Upper lobe of left lung (tissue), 6 donors: ENCODE measurements around the gene PTPN21. TPM values are rescaled to one million over a fixed set of nuclear protein-coding genes. Genes with fewer than 3 reads are reported as not detected.

Experiments used
- ATAC-seq, 2 donors: fragments of 200-7000 bp; cut with Tn5 transposase; one replicate each; pipeline ENCODE4 v1.9.1; 2022; ENCODE audit warnings: mild to moderate bottlenecking in 2 of 2, moderate library complexity in 2 of 2; ENCODE audit not compliant: low FRiP score in 2 of 2
- DNase-seq, 2 donors: peaks; one replicate each; pipeline ENCODE4 v3.0.0-alpha.2; 2019 to 2020
- H3K27ac ChIP-seq, 4 donors: fragments of 200-600 bp; sonication (generic); one replicate each; pipeline ENCODE4 v1.5.1; 2016 to 2019
- H3K27me3 ChIP-seq, 4 donors: fragments of 200-600 bp; sonication (generic); one replicate each; pipeline ENCODE4 v1.5.1; 2017 to 2019
- H3K36me3 ChIP-seq, 4 donors: fragments of 200-600 bp; sonication (generic); one replicate each; pipeline ENCODE4 v1.5.1; 2016 to 2019
- H3K4me1 ChIP-seq, 4 donors: fragments of 200-600 bp; sonication (generic); one replicate each; pipeline ENCODE4 v1.5.1; 2018 to 2019
- H3K4me3 ChIP-seq, 4 donors: fragments of 200-600 bp; sonication (generic); one replicate each; pipeline ENCODE4 v1.5.1; 2017 to 2019; ENCODE audit warnings: mild to moderate bottlenecking in 2 of 4, moderate library complexity in 1 of 4
- H3K9me3 ChIP-seq, 4 donors: fragments of 200-600 bp; sonication (generic); one replicate each; pipeline ENCODE4 v1.5.1; 2018 to 2019
- CTCF ChIP-seq, 6 experiments: fragments of 450-650 bp in 4 of 6; fragments of 200-600 bp in 2 of 6; sonication (generic) in 2 of 6; IDR thresholded peaks; one replicate each; pipeline ENCODE4 v1.5.1; 2016 to 2019; ENCODE audit warnings: antibody characterized with exemption in 6 of 6
- EP300 ChIP-seq, 4 donors: sonication (generic); formaldehyde crosslinking; IDR thresholded peaks; one replicate each; pipeline ENCODE4 v1.5.1; 2017; ENCODE audit warnings: antibody characterized with exemption in 4 of 4, control low read depth in 2 of 4
- POLR2A ChIP-seq, 4 donors: fragments of 450-650 bp; IDR thresholded peaks; one replicate each; pipeline ENCODE4 v1.5.1; 2016 to 2017; ENCODE audit warnings: antibody characterized with exemption in 4 of 4, mild to moderate bottlenecking in 2 of 4
- POLR2AphosphoS5 ChIP-seq, 2 donors: sonication (generic); formaldehyde crosslinking; IDR thresholded peaks; one replicate each; pipeline ENCODE4 v1.5.1; 2017; ENCODE audit warnings: antibody characterized with exemption in 2 of 2
- WGBS, 2 donors: methylation state at CpG; one replicate each; pipeline ENCODE4 v1.1.5; 2017 to 2018; 5-methylcytosine and 5-hydroxymethylcytosine counted together
- total RNA-seq, 6 donors: library from RNA; depleted of rRNA in 4 of 6; stranded (reverse); fragments of >200 nt in 4 of 6; gene quantifications; one replicate each; pipeline versions ENCODE4 v1.1.0 to v1.2.1, GENCODE V29; 2016 to 2021
- donor health status: DM: no; HTN: no; CAD: no; lungs with moderate emphysema.
- donor health status: DM: no; HTN: yes; CAD: no; lungs with severe emphysema.

The PTPN21 gene
- total RNA-seq, 6 donors from 2014 or later, result 37.7 to 58.7 (median 47.4) TPM

- no peaks in the 10 kb centered on the region for H3K27me3 ChIP-seq
- H3K4me1 ChIP-seq, result no peaks in the 10 kb centered on the region
- H3K9me3 ChIP-seq, result no peaks in the 10 kb centered on the region
- DNase-seq, result no peak
- peaks cover 0 to 41% (median 13%) of the 10 kb centered on the region in 4 donors for H3K36me3 ChIP-seq
- H3K27ac ChIP-seq, result no peak overlapping the region
- no peak overlapping the region for H3K4me3 ChIP-seq
- TF ChIP-seq CTCF (IDR thresholded peaks at IDR 0.05) (no peak), POLR2A (IDR thresholded peaks at IDR 0.05) (no peak), POLR2AphosphoS5 (IDR thresholded peaks at IDR 0.05) (no peak), EP300 (IDR thresholded peaks at IDR 0.05) (no peak)
- no peak for ATAC-seq
These were observed 49.2 kb downstream of the PTPN21 start for GRCh38 chr14:88505621-88506020.

- ATAC-seq (peak; percentile 44 to 79), DNase-seq (no peak)
- Histone ChIP-seq H3K9me3 (no peaks in the 10 kb centered on the region), H3K4me1 (no peaks in the 10 kb centered on the region), H3K36me3 (peaks cover 0 to 50% (median 13%) of the 10 kb centered on the region in 4 donors), H3K27me3 (no peaks in the 10 kb centered on the region), H3K4me3 (no peak overlapping the region), H3K27ac (peak overlapping the region in 1 of 4 donors; percentile 1)
- 77 to 93% methylated on average over 2 of the region's 2 CpGs for WGBS, 2 donors
- TF ChIP-seq EP300 (IDR thresholded peaks at IDR 0.05) (no peak), POLR2A (IDR thresholded peaks at IDR 0.05) (no peak), POLR2AphosphoS5 (IDR thresholded peaks at IDR 0.05) (no peak), CTCF (IDR thresholded peaks at IDR 0.05) (no peak)
These were observed 50.2 kb downstream of the PTPN21 start for GRCh38 chr14:88504602-88505001.

- no peaks in the 10 kb centered on the region for H3K4me1 ChIP-seq
- no peak overlapping the region for H3K4me3 ChIP-seq
- H3K27ac ChIP-seq, result peak overlapping the region in 1 of 4 donors; percentile 1
- H3K9me3 ChIP-seq, result no peaks in the 10 kb centered on the region
- TF ChIP-seq POLR2A (IDR thresholded peaks at IDR 0.05) (no peak), EP300 (IDR thresholded peaks at IDR 0.05) (no peak), CTCF (IDR thresholded peaks at IDR 0.05) (no peak), POLR2AphosphoS5 (IDR thresholded peaks at IDR 0.05) (no peak)
- WGBS, 2 donors, result 73 to 75% methylated on average over 2 of the region's 2 CpGs
- DNase-seq (no peak), ATAC-seq (peak in 1 of 2 donors; percentile 34)
- H3K27me3 ChIP-seq, result no peaks in the 10 kb centered on the region
- peaks cover 0 to 52% (median 13%) of the 10 kb centered on the region in 4 donors for H3K36me3 ChIP-seq
These were observed 50.9 kb downstream of the PTPN21 start for GRCh38 chr14:88503754-88504406.

GRCh38 chr14:88502740-88503139 lies 52.1 kb downstream of the PTPN21 start:
- Histone ChIP-seq H3K4me1 (no peaks in the 10 kb centered on the region), H3K4me3 (no peak overlapping the region), H3K27me3 (no peaks in the 10 kb centered on the region), H3K36me3 (peaks cover 0 to 62% (median 13%) of the 10 kb centered on the region in 4 donors), H3K9me3 (no peaks in the 10 kb centered on the region), H3K27ac (no peak overlapping the region)
- TF ChIP-seq CTCF (IDR thresholded peaks at IDR 0.05) (no peak), EP300 (IDR thresholded peaks at IDR 0.05) (no peak), POLR2AphosphoS5 (IDR thresholded peaks at IDR 0.05) (no peak), POLR2A (IDR thresholded peaks at IDR 0.05) (no peak)
- WGBS, 2 donors, result 87 to 92% methylated on average over 4 of the region's 4 CpGs
- DNase-seq (no peak), ATAC-seq (no peak)

- H3K27ac ChIP-seq, result no peak overlapping the region
- peaks cover 0 to 83% (median 16%) of the 10 kb centered on the region in 4 donors for H3K36me3 ChIP-seq
- no peaks in the 10 kb centered on the region for H3K4me1 ChIP-seq
- H3K9me3 ChIP-seq, result no peaks in the 10 kb centered on the region
- no peaks in the 10 kb centered on the region for H3K27me3 ChIP-seq
- no peak for ATAC-seq
- 90 to 94% methylated on average over 2 of the region's 2 CpGs for WGBS, 2 donors
- no peak for DNase-seq
- H3K4me3 ChIP-seq, result no peak overlapping the region
- no peak for TF ChIP-seq POLR2AphosphoS5 (IDR thresholded peaks at IDR 0.05)
- TF ChIP-seq POLR2A (IDR thresholded peaks at IDR 0.05), result no peak
- TF ChIP-seq CTCF (IDR thresholded peaks at IDR 0.05), result no peak
- no peak for TF ChIP-seq EP300 (IDR thresholded peaks at IDR 0.05)
These were observed 54.2 kb downstream of the PTPN21 start for GRCh38 chr14:88500611-88501010.
